Uterus (tissue), 4 donors: ENCODE data around the gene KLHL3. TPM values are rescaled to one million over a fixed set of nuclear protein-coding genes. Genes with fewer than 3 reads are reported as not detected.

Source experiments
- DNase-seq, 2 donors: peaks; one replicate each; pipeline ENCODE4 v3.0.0-alpha.2; 2019 to 2020
- H3K27ac ChIP-seq, 2 donors: fragments of 200-600 bp; sonication (generic); 1 replicate in 1 of 2; 2 replicates in 1 of 2; pipeline ENCODE4 v1.5.1; 2016 to 2018
- H3K27me3 ChIP-seq, 2 donors: fragments of 200-600 bp; sonication (generic); one replicate each; pipeline ENCODE4 v1.5.1; 2018 to 2019; ENCODE audit warnings: control low read depth in 1 of 2
- H3K36me3 ChIP-seq, 2 donors: fragments of 200-600 bp; sonication (generic); one replicate each; pipeline ENCODE4 v1.5.1; 2019; ENCODE audit warnings: control low read depth in 1 of 2
- H3K4me1 ChIP-seq, 2 donors: fragments of 200-600 bp; sonication (generic); one replicate each; pipeline ENCODE4 v1.5.1; 2018 to 2019; ENCODE audit warnings: control low read depth in 1 of 2
- H3K4me3 ChIP-seq, 2 donors: fragments of 200-600 bp; sonication (generic); 1 replicate in 1 of 2; 2 replicates in 1 of 2; pipeline ENCODE4 v1.5.1; 2018 to 2019; ENCODE audit warnings: mild to moderate bottlenecking in 1 of 2
- H3K9me3 ChIP-seq, 2 donors: fragments of 200-600 bp; sonication (generic); one replicate each; pipeline ENCODE4 v1.5.1; 2019; ENCODE audit warnings: control low read depth in 1 of 2
- POLR2A ChIP-seq, 2 donors: fragments of 450-650 bp; IDR thresholded peaks; one replicate each; pipeline ENCODE4 v1.6.1; 2016; ENCODE audit warnings: antibody characterized with exemption in 2 of 2, mild to moderate bottlenecking in 1 of 2, moderate library complexity in 1 of 2
- intact Hi-C: fragments of 100-400 bp; cut with DNase I; formaldehyde crosslinking; loops from one replicate; pipeline ENCODE4 v1.15.1; 2023; ENCODE audit warnings: low total_unique reads
- total RNA-seq, 4 donors: library from RNA; depleted of rRNA in 3 of 4; stranded (reverse); fragments of >200 nt in 3 of 4; gene quantifications; one replicate each; pipeline versions ENCODE4 v1.1.0 to v1.2.4, GENCODE V29; 2014 to 2023
- TF ChIP-seq, protein P1 (sequence below), 4 experiments: fragments of 200-600 bp in 2 of 4; fragments of 450-650 bp in 2 of 4; sonication (generic) in 2 of 4; IDR thresholded peaks; one replicate each; pipeline ENCODE4 v1.5.1; 2016 to 2019; ENCODE audit warnings: antibody characterized with exemption in 4 of 4, mild to moderate bottlenecking in 2 of 4, moderate library complexity in 1 of 4
- donor health status: DM: yes; HTN: yes; CAD: no.

Gene KLHL3
- total RNA-seq, 4 donors from 2014 or later: 3.1 to 21.8 (median 8.9) TPM

DNA sequence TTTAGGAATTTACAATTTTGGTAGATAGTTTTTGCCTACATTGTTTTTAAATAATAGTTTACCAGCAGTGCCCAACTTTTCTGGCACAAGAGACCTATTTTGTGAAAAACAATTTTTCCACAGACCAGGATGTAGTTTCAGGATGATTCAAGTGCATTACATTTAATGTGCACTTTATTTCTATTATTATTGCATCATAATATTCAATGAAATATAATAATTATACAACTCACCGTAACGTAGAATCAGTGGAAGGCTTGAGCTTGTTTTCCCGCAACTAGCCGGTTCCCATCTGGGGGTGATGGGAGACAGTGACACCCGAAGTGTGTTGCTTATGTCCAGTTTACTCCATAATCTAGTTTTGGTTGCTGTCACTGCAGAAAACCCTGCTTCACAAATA lies 21.7 kb upstream of the KLHL3 start:
- DNase-seq: no peak
- H3K4me3 ChIP-seq: no peak overlapping the region
- TF ChIP-seq POLR2A (IDR thresholded peaks at IDR 0.05): no peak
- TF ChIP-seq, protein P1, sequence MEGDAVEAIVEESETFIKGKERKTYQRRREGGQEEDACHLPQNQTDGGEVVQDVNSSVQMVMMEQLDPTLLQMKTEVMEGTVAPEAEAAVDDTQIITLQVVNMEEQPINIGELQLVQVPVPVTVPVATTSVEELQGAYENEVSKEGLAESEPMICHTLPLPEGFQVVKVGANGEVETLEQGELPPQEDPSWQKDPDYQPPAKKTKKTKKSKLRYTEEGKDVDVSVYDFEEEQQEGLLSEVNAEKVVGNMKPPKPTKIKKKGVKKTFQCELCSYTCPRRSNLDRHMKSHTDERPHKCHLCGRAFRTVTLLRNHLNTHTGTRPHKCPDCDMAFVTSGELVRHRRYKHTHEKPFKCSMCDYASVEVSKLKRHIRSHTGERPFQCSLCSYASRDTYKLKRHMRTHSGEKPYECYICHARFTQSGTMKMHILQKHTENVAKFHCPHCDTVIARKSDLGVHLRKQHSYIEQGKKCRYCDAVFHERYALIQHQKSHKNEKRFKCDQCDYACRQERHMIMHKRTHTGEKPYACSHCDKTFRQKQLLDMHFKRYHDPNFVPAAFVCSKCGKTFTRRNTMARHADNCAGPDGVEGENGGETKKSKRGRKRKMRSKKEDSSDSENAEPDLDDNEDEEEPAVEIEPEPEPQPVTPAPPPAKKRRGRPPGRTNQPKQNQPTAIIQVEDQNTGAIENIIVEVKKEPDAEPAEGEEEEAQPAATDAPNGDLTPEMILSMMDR (IDR thresholded peaks at IDR 0.05): no peak
- H3K36me3 ChIP-seq: no peaks in the 10 kb centered on the region
- H3K27me3 ChIP-seq: no peaks in the 10 kb centered on the region
- no peak overlapping the region for H3K27ac ChIP-seq
- H3K9me3 ChIP-seq: no peaks in the 10 kb centered on the region
- intact Hi-C loops: no loop called here
- H3K4me1 ChIP-seq: no peaks in the 10 kb centered on the region

DNA sequence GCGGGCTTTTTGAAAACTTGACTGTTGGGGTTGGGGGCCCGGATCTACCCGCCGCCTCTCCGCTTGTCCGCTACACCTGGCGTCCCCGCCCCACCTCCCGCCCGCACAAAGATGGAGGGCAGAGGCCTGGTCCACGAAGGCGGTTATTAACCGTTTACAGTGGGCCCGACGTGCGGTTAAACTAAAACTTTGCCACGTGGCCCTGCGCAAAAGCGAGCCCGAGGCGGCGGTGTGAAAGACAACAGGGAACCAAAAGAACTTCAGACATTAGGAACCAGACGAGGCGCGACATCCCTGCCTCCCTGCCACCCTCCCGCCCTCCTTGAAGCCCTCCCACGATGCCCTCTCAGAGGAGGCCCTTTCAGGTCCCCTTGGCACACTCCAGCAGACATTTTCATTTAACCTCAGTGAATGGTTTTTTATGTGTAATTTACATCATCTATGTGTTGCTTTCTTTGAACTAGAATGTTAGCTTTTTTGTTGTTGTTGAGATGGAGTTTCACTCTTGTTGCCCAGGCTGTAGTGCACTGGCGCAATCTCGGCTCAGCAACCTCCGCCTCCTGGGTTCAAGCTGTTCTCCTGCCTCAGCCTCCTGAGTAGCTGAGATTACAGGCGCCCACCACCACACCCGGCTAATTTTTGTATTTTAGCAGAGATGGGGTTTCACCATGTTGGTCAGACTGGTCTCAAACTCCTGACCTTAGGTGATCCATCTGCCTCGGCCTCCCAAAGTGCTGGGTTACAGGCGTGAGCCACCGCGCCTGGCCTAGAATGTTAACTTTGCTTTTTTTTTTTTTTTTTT lies 19.3 kb upstream of the KLHL3 start:
- DNase-seq: no peak
- Histone ChIP-seq H3K4me1 (no peaks in the 10 kb centered on the region), H3K9me3 (no peaks in the 10 kb centered on the region), H3K36me3 (no peaks in the 10 kb centered on the region), H3K27me3 (no peaks in the 10 kb centered on the region), H3K27ac (peak overlapping the region; percentile 98 to 100), H3K4me3 (peak overlapping the region; percentile 64 to 95)
- TF ChIP-seq POLR2A (IDR thresholded peaks at IDR 0.05): no peak
- TF ChIP-seq, protein P1 (IDR thresholded peaks at IDR 0.05): no peak
- intact Hi-C loops: no loop called here

DNA sequence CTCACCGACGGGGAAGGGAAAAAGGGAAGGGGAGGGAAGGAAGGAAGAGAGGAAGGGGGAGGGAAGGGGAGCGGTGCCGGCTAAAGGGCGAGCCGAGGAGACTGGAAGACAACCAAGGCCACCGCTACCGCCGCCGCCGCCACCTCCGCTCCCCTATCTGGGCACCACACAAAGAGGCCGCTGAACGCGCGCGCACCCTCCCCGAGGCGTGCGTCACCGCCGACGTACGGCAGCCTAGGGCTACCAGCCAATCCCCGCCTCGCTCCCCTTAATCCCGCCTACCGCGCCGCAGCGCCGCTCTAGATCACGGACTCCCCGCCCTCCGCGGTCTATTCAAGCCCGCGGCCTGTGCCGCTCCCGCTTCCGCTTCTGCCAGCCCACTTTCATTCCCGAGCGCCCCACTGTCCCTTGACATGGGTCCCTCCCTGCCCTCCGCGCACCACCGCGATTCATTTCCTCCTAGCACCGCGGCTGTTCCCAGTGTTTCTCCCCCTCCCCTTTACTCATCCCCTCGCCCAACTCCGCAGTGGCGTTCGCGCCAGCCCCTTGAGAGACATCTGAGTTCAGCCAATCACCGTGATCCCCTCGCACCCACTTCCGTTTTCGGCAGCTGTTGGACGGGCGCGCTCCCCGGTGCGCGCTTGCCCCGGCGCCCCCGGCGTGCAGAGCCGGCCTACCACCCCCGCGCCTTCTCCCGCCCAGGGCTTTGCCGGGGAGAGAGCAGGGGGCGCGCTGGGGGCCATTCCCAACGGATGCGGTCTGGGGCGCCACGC lies 18.5 kb upstream of the KLHL3 start, which contains the start of gene HNRNPA0:
HNRNPA0 (minus strand) TSS at position 176 of the 773 bp plus-strand sequence. CDS start 297 bp downstream, outside the sequence.
- H3K27me3 ChIP-seq: no peaks in the 10 kb centered on the region
- no peaks in the 10 kb centered on the region for H3K36me3 ChIP-seq
- DNase-seq: peak; percentile 95 to 96
- TF ChIP-seq POLR2A (IDR thresholded peaks at IDR 0.05): peak; percentile 96 to 98
- TF ChIP-seq, protein P1 (IDR thresholded peaks at IDR 0.05): peak in 3 of 4 experiments; percentile 2 to 13 (median 12)
- peak within 1 kb of the TSS; percentile 98 to 100 for H3K27ac ChIP-seq
- intact Hi-C loops: no loop called here
- no peaks in the 10 kb centered on the region for H3K9me3 ChIP-seq
- H3K4me3 ChIP-seq: peak within 1 kb of the TSS; percentile 64 to 95
- peaks cover 0 to 4% of the 10 kb centered on the region in 2 donors for H3K4me1 ChIP-seq

DNA sequence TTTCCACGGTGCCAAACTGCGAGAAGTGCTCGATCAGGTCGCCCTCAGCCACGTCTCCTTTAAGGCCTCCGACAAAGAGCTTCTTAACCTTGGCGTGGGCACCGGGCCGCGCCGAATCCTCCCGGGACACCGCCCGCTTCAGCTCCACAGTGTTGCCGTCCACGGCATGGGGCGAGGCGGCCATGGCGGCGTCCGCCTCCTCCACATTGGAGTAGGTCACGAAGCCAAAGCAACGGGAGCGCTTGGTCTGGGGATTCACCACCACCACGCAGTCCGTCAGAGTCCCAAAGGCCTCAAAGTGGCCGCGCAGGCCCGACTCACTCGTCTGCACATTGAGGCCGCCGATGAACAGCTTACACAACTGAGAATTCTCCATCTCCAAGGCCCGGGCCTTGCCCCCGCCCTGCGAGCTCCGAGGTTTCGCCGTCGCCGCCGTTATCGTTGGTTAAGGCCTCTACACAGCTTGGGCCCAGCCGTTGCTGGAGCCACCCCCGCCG lies 17.9 kb upstream of the KLHL3 start:
- Histone ChIP-seq H3K27ac (peak overlapping the region; percentile 98 to 100), H3K36me3 (no peaks in the 10 kb centered on the region), H3K4me3 (peak overlapping the region; percentile 64 to 95), H3K9me3 (no peaks in the 10 kb centered on the region), H3K4me1 (peaks cover 0 to 4% of the 10 kb centered on the region in 2 donors), H3K27me3 (no peaks in the 10 kb centered on the region)
- intact Hi-C loops: no loop called here
- no peak for TF ChIP-seq POLR2A (IDR thresholded peaks at IDR 0.05)
- TF ChIP-seq, protein P1 (IDR thresholded peaks at IDR 0.05): no peak
- DNase-seq: no peak
